Upper lobe of right lung (tissue), 1 donor: ENCODE data around the gene GINS2. TPM values are rescaled to one million over a fixed set of nuclear protein-coding genes. Genes with fewer than 3 reads are reported as not detected.
A peak's percentile ranks its signal among the peaks of the same experiment; 100 is the strongest.

ENCODE experiments used
- ATAC-seq: fragments of 200-7000 bp; cut with Tn5 transposase; one replicate; pipeline ENCODE4 v1.9.1; 2020; ENCODE audit warnings: mild to moderate bottlenecking, moderate library complexity
- DNase-seq: peaks from one replicate; pipeline ENCODE4 v3.0.0-alpha.2; 2020
- H3K27ac ChIP-seq: fragments of 200-600 bp; one replicate; pipeline ENCODE4 v1.8.0; 2022
- H3K27me3 ChIP-seq: fragments of 200-600 bp; one replicate; pipeline ENCODE4 v1.8.0; 2022; ENCODE audit warnings: mild to moderate bottlenecking
- H3K36me3 ChIP-seq: fragments of 200-600 bp; one replicate; pipeline ENCODE4 v1.8.0; 2022
- H3K4me1 ChIP-seq: fragments of 200-600 bp; one replicate; pipeline ENCODE4 v1.8.0; 2022
- H3K4me3 ChIP-seq: fragments of 200-600 bp; one replicate; pipeline ENCODE4 v1.8.0; 2022; ENCODE audit warnings: mild to moderate bottlenecking
- H3K9me3 ChIP-seq: fragments of 200-600 bp; one replicate; pipeline ENCODE4 v1.8.0; 2022
- CTCF ChIP-seq: fragments of 200-600 bp; IDR thresholded peaks from one replicate; pipeline ENCODE4 v1.8.0; 2022; ENCODE audit warnings: antibody characterized with exemption
- intact Hi-C: fragments of 100-400 bp; cut with DNase I; formaldehyde crosslinking; loops from one replicate; pipeline ENCODE4 v1.11.0; 2022
- total RNA-seq: library from RNA; stranded (reverse); fragmentation: NEBNext Ultra II Directional; extraction: Animal tissue kit (Norgen Biotek cat#: 25700); gene quantifications from one replicate; pipeline ENCODE4 v1.2.1, GENCODE V29; 2021
- donor health status: DM: no; HTN: yes; CAD: no; lungs with severe emphysema.

The GINS2 gene
- total RNA-seq, 1 donor from 2014 or later = 0.46 TPM

- no peak for DNase-seq
- no peak overlapping the region for H3K27ac ChIP-seq
- no peak overlapping the region for H3K4me3 ChIP-seq
- no peak for ATAC-seq
- no peaks in the 10 kb centered on the region for H3K36me3 ChIP-seq
- no peaks in the 10 kb centered on the region for H3K27me3 ChIP-seq
- no peak for TF ChIP-seq CTCF
- intact Hi-C loops = no loop called here
- no peaks in the 10 kb centered on the region for H3K4me1 ChIP-seq
- H3K9me3 ChIP-seq = no peaks in the 10 kb centered on the region
Observed at GRCh38 chr16:85709766-85710585, 21.2 kb upstream of the GINS2 start.

- H3K4me1 ChIP-seq = no peaks in the 10 kb centered on the region
- intact Hi-C loops = no loop called here
- no peaks in the 10 kb centered on the region for H3K27me3 ChIP-seq
- no peaks in the 10 kb centered on the region for H3K36me3 ChIP-seq
- DNase-seq (no peak), ATAC-seq (no peak)
- no peaks in the 10 kb centered on the region for H3K9me3 ChIP-seq
- no peak overlapping the region for H3K4me3 ChIP-seq
- H3K27ac ChIP-seq = no peak overlapping the region
- no peak for TF ChIP-seq CTCF
Observed at GRCh38 chr16:85708338-85708737, 19.6 kb upstream of the GINS2 start.

- Histone ChIP-seq H3K36me3 (no peaks in the 10 kb centered on the region), H3K4me1 (no peaks in the 10 kb centered on the region), H3K27me3 (no peaks in the 10 kb centered on the region), H3K27ac (no peak overlapping the region), H3K9me3 (no peaks in the 10 kb centered on the region), H3K4me3 (no peak overlapping the region)
- intact Hi-C loops = no loop called here
- TF ChIP-seq CTCF = no peak
- ATAC-seq (peak; percentile 49), DNase-seq (no peak)
Observed at GRCh38 chr16:85707528-85708095, 18.9 kb upstream of the GINS2 start.

- Histone ChIP-seq H3K9me3 (no peaks in the 10 kb centered on the region), H3K36me3 (no peaks in the 10 kb centered on the region), H3K4me1 (no peaks in the 10 kb centered on the region), H3K27me3 (no peaks in the 10 kb centered on the region), H3K27ac (no peak overlapping the region), H3K4me3 (no peak overlapping the region)
- no peak for TF ChIP-seq CTCF
- ATAC-seq (no peak), DNase-seq (no peak)
- intact Hi-C loops = no loop called here
Observed at GRCh38 chr16:85706449-85707034, 17.8 kb upstream of the GINS2 start.

GRCh38 chr16:85704900-85705846 is 16.4 kb upstream of the GINS2 start:
- no peak overlapping the region for H3K27ac ChIP-seq
- H3K4me1 ChIP-seq = no peaks in the 10 kb centered on the region
- intact Hi-C loops = no loop called here
- no peaks in the 10 kb centered on the region for H3K9me3 ChIP-seq
- no peak for TF ChIP-seq CTCF
- H3K36me3 ChIP-seq = no peaks in the 10 kb centered on the region
- no peak for DNase-seq
- no peaks in the 10 kb centered on the region for H3K27me3 ChIP-seq
- no peak overlapping the region for H3K4me3 ChIP-seq
- no peak for ATAC-seq
